22Rv1 (cell line): Measurements from ENCODE around the gene RIT2.

Source experiments
- CTCF ChIP-seq: fragments of 450-650 bp; IDR thresholded peaks from 2 replicates; pipeline ENCODE4 v1.5.1; 2017; ENCODE audit warnings: mild to moderate bottlenecking
- ZFX ChIP-seq: fragments of 450-650 bp; IDR thresholded peaks from 2 replicates; pipeline ENCODE4 v1.6.1; 2017; ENCODE audit warnings: antibody characterized with exemption, borderline replicate concordance

GRCh38 chr18:43054815-43055519 is 60.5 kb downstream of the RIT2 start:
- no peak for TF ChIP-seq CTCF
- no peak for TF ChIP-seq ZFX
